ENCODE results near the gene LSMEM2.
A peak's percentile ranks its signal among the peaks of the same experiment; 100 is the strongest.
"Not testable (repeated sequence)": the region's sequence is repeated elsewhere in the genome, so short reads cannot be mapped to it uniquely, and the experiment has no call there.

The LSMEM2 gene

GRCh38 chr3:50245831-50246516 is 32.9 kb upstream of the LSMEM2 start:
- peak; percentile 99 for DNase-seq (ENCODE audit: low read depth)

GRCh38 chr3:50246517-50246954 is 32.4 kb upstream of the LSMEM2 start:
- peak; percentile 60 for DNase-seq (ENCODE audit: low read depth)

GRCh38 chr3:50248387-50248786 is 30.5 kb upstream of the LSMEM2 start:
- no peak for DNase-seq (ENCODE audit: low read depth)

- no peak for DNase-seq (ENCODE audit: low read depth)
Measured at GRCh38 chr3:50249457-50249856, 29.4 kb upstream of the LSMEM2 start.

- no peak for DNase-seq (ENCODE audit: low read depth)
Measured at GRCh38 chr3:50250514-50250913, 28.4 kb upstream of the LSMEM2 start.

GRCh38 chr3:50251220-50251619 is 27.7 kb upstream of the LSMEM2 start:
- no peak for DNase-seq (ENCODE audit: low read depth)

GRCh38 chr3:50254577-50255250 is 24.2 kb upstream of the LSMEM2 start:
- no peak for DNase-seq (ENCODE audit: low read depth)

- DNase-seq (ENCODE audit: low read depth), result no peak
Measured at GRCh38 chr3:50255251-50255615, 23.7 kb upstream of the LSMEM2 start.

GRCh38 chr3:50256978-50257890 is 21.7 kb upstream of the LSMEM2 start:
- DNase-seq (ENCODE audit: low read depth), result no peak

GRCh38 chr3:50258029-50258680 is 20.7 kb upstream of the LSMEM2 start:
- no peak for DNase-seq (ENCODE audit: low read depth)

GRCh38 chr3:50258979-50259378 is 19.9 kb upstream of the LSMEM2 start:
- DNase-seq (ENCODE audit: low read depth), result no peak

GRCh38 chr3:50259432-50260026 is 19.4 kb upstream of the LSMEM2 start:
- no peak for DNase-seq (ENCODE audit: low read depth)

- DNase-seq (ENCODE audit: low read depth), result peak; percentile 69
Measured at GRCh38 chr3:50260027-50260941, 18.6 kb upstream of the LSMEM2 start.

GRCh38 chr3:50260942-50261441 is 17.9 kb upstream of the LSMEM2 start:
- DNase-seq (ENCODE audit: low read depth), result no peak

- DNase-seq (ENCODE audit: low read depth), result no peak
Measured at GRCh38 chr3:50261505-50261904, 17.4 kb upstream of the LSMEM2 start.

- DNase-seq (ENCODE audit: low read depth), result not testable (repeated sequence)
Measured at GRCh38 chr3:50262200-50262599, 16.7 kb upstream of the LSMEM2 start.

- DNase-seq (ENCODE audit: low read depth), result no peak
Measured at GRCh38 chr3:50262778-50263177, 16.1 kb upstream of the LSMEM2 start.

GRCh38 chr3:50263478-50264382 is 15.2 kb upstream of the LSMEM2 start:
- no peak for DNase-seq (ENCODE audit: low read depth)

- DNase-seq (ENCODE audit: low read depth), result no peak
Measured at GRCh38 chr3:50264383-50264963, 14.4 kb upstream of the LSMEM2 start.
